ENCODE measurements around the gene LNP1. TPM values are rescaled to one million over a fixed set of nuclear protein-coding genes. Genes with fewer than 3 reads are reported as not detected.

LNP1 gene
- total and polyA plus RNA-seq, 2 donors (not counting 3 experiments of a cell fraction or from before 2014, with no cell fraction given), result 0.80 TPM

- Histone ChIP-seq H3K4me2 (ENCODE audit: insufficient read depth, low read length) (no peak overlapping the region), H3K79me2 (ENCODE audit: control insufficient read depth, insufficient read depth, low read length) (no peaks in the 10 kb centered on the region), H3K9ac (replicated peaks; ENCODE audit: extremely low read depth, insufficient read depth, low read length) (no peak overlapping the region), H2AFZ (ENCODE audit: low read depth, low read length) (no peak overlapping the region), H4K20me1 (replicated peaks; ENCODE audit: control insufficient read depth, extremely low read depth, insufficient read depth, low read length) (no peaks in the 10 kb centered on the region), H3K4me3 (replicated peaks in 1 of 3; ENCODE audit: insufficient read depth in 1 of 3, low read depth in 1 of 3, low read length in 3 of 3) (no peak overlapping the region), H3K27me3 (ENCODE audit: control insufficient read depth in 2 of 2, insufficient read depth in 2 of 2, low read length in 2 of 2) (no peaks in the 10 kb centered on the region), H3K36me3 (ENCODE audit: control insufficient read depth in 2 of 2, extremely low read depth in 1 of 2, insufficient read depth in 2 of 2, low read length in 2 of 2) (no peaks in the 10 kb centered on the region), H3K4me1 (ENCODE audit: control insufficient read depth, extremely low read depth, insufficient read depth, low read length) (no peaks in the 10 kb centered on the region), H3K9me3 (replicated peaks; ENCODE audit: control insufficient read depth, insufficient read depth, low read length) (no peaks in the 10 kb centered on the region), H3K27ac (ENCODE audit: insufficient read depth, low read depth, low read length) (no peak overlapping the region), H3K9me1 (replicated peaks; ENCODE audit: control insufficient read depth, extremely low read depth, insufficient read depth, low read length) (no peaks in the 10 kb centered on the region)
- intact Hi-C loops (cut with micrococcal nuclease), result no loop called here
- ChIA-PET POLR2A (no interaction called here), CTCF (interaction anchor here (2.2 to 2.9 kb wide), 2 partner anchors 13 to 141 kb away, joined by 5 to 23 read pairs; no protein-coding TSS in a partner anchor)
- no TSS peak for BruUV-seq (replicated peaks)
- dilution Hi-C loops (cut with MboI; ENCODE audit: extremely low pct_ligation_motif_present, low sequenced_read_pairs), result no loop called here
- FAIRE-seq (no peak), DNase-seq (ENCODE audit: low read depth, low spot score) (no peak)
- TF ChIP-seq EZH2 (IDR thresholded peaks at IDR 0.05; ENCODE audit: borderline replicate concordance, low read depth, low read length, severe bottlenecking) (no peak), FOS (IDR thresholded peaks at IDR 0.05; ENCODE audit: borderline replicate concordance, insufficient read depth, low read length) (no peak), POLR2AphosphoS5 (IDR thresholded peaks at IDR 0.05; ENCODE audit: insufficient read depth, low read depth, low read length) (no peak), MAX (IDR thresholded peaks at IDR 0.05; ENCODE audit: insufficient read depth, insufficient read length) (no peak), POLR2A (IDR thresholded peaks at IDR 0.05; ENCODE audit: low read depth, low read length) (no peak), GATA2 (IDR thresholded peaks at IDR 0.05; ENCODE audit: insufficient read depth, insufficient read length, low read depth, low read length) (no peak), JUN (IDR thresholded peaks at IDR 0.05; ENCODE audit: borderline replicate concordance, insufficient read depth, insufficient read length, low read depth) (no peak), MYC (IDR thresholded peaks at IDR 0.05; ENCODE audit: low read depth, low read length) (no peak), CTCF (IDR thresholded peaks at IDR 0.05; ENCODE audit: extremely low read depth in 1 of 2, insufficient read depth in 1 of 2, low read depth in 1 of 2, low read length in 2 of 2) (no peak)
These were observed 47.9 kb downstream of the LNP1 start for GRCh38 chr3:100449214-100449613.

Data from endothelial cell of umbilical vein (primary cell).